Measurements from ENCODE around the gene SHISAL1.

DNA sequence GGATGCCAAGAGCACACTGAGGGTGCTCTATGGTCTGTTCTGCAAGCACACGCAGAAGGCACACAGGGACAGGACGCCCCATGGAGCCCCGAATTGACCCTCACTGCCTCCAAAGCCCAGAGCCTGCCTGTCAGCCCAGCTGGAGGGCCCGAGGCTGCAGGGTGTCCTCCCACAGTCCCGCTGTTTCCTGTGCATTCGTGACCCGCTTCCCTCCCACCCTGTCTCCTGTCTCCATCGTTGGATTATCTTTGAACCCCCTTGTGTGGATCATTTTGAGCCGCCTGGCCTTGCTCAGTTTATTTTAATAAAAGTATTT lies 106.5 kb downstream of the SHISAL1 start:
- TF ChIP-seq POLR2A (IDR thresholded peaks at IDR 0.05) (no peak), POLR2AphosphoS5 (IDR thresholded peaks at IDR 0.05) (no peak)
- TF ChIP-seq, protein P1, sequence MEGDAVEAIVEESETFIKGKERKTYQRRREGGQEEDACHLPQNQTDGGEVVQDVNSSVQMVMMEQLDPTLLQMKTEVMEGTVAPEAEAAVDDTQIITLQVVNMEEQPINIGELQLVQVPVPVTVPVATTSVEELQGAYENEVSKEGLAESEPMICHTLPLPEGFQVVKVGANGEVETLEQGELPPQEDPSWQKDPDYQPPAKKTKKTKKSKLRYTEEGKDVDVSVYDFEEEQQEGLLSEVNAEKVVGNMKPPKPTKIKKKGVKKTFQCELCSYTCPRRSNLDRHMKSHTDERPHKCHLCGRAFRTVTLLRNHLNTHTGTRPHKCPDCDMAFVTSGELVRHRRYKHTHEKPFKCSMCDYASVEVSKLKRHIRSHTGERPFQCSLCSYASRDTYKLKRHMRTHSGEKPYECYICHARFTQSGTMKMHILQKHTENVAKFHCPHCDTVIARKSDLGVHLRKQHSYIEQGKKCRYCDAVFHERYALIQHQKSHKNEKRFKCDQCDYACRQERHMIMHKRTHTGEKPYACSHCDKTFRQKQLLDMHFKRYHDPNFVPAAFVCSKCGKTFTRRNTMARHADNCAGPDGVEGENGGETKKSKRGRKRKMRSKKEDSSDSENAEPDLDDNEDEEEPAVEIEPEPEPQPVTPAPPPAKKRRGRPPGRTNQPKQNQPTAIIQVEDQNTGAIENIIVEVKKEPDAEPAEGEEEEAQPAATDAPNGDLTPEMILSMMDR (IDR thresholded peaks at IDR 0.05) = no peak
